Activated CD4-positive, alpha-beta T cell treated with anti-CD3 and anti-CD28 coated beads, Interleukin-2, amount 10 ng/mL, durations not matched to agents 24 days and 14 days (primary cell): ENCODE results near the gene MLST8. TPM values are rescaled to one million over a fixed set of nuclear protein-coding genes. Genes with fewer than 3 reads are reported as not detected.

Experiments
- DNase-seq: peaks from one replicate; pipeline ENCODE4 v3.0.0; 2022
- H3K27ac Mint-ChIP-seq: one replicate; pipeline ENCODE4 v1.8.0; 2022; ENCODE audit warnings: mild to moderate bottlenecking, mixed read lengths
- H3K27me3 Mint-ChIP-seq: one replicate; pipeline ENCODE4 v1.8.0; 2022; ENCODE audit warnings: mixed read lengths
- H3K36me3 Mint-ChIP-seq: one replicate; pipeline ENCODE4 v1.8.0; 2022; ENCODE audit warnings: low read depth, mild to moderate bottlenecking, mixed read lengths
- H3K4me1 Mint-ChIP-seq: one replicate; pipeline ENCODE4 v1.8.0; 2021; ENCODE audit warnings: mixed read lengths
- H3K4me3 Mint-ChIP-seq: one replicate; pipeline ENCODE4 v1.8.0; 2022; ENCODE audit warnings: mild to moderate bottlenecking, moderate library complexity, mixed read lengths
- H3K9me3 Mint-ChIP-seq: one replicate; pipeline ENCODE4 v1.8.0; 2021; ENCODE audit warnings: mixed read lengths
- intact Hi-C: fragments of 100-400 bp; cut with micrococcal nuclease; formaldehyde crosslinking; loops from one replicate; pipeline ENCODE4 v1.15.1; 2023
- total RNA-seq: library from RNA; stranded (reverse); gene quantifications from 2 replicates; pipeline ENCODE4 v1.2.3, GENCODE V29; 2022

The MLST8 gene
- total RNA-seq, 1 donor from 2014 or later, result 65.2 TPM

- peaks cover 12% of the 10 kb centered on the region for H3K27me3 Mint-ChIP-seq
- intact Hi-C loops, result loop anchor here (10.0 kb wide), 1 partner anchor 235 kb away; the partner anchor contains the start of gene CCNF
- no peak overlapping the region for H3K4me3 Mint-ChIP-seq
- no peak overlapping the region for H3K27ac Mint-ChIP-seq
- no peaks in the 10 kb centered on the region for H3K36me3 Mint-ChIP-seq
- H3K4me1 Mint-ChIP-seq, result peaks cover 2% of the 10 kb centered on the region
- DNase-seq, result no peak
- no peaks in the 10 kb centered on the region for H3K9me3 Mint-ChIP-seq
Observed at GRCh38 chr16:2190002-2190658, 15.1 kb upstream of the MLST8 start.

- no peaks in the 10 kb centered on the region for H3K9me3 Mint-ChIP-seq
- no peak overlapping the region for H3K4me3 Mint-ChIP-seq
- H3K4me1 Mint-ChIP-seq, result peaks cover 2% of the 10 kb centered on the region
- peaks cover 14% of the 10 kb centered on the region for H3K27me3 Mint-ChIP-seq
- H3K36me3 Mint-ChIP-seq, result no peaks in the 10 kb centered on the region
- no peak for DNase-seq
- intact Hi-C loops, result loop anchor here (10.0 kb wide), 1 partner anchor 234 kb away; the partner anchor contains the start of gene CCNF
- no peak overlapping the region for H3K27ac Mint-ChIP-seq
Observed at GRCh38 chr16:2190659-2191445, 14.4 kb upstream of the MLST8 start.

- Mint-ChIP-seq H3K9me3 (no peaks in the 10 kb centered on the region), H3K27me3 (peaks cover 14% of the 10 kb centered on the region), H3K27ac (no peak overlapping the region), H3K36me3 (no peaks in the 10 kb centered on the region), H3K4me3 (no peak overlapping the region), H3K4me1 (peaks cover 2% of the 10 kb centered on the region)
- intact Hi-C loops, result loop anchor here (10.0 kb wide), 1 partner anchor 233 kb away; the partner anchor contains the start of gene CCNF
- DNase-seq, result no peak
Observed at GRCh38 chr16:2191446-2191706, 13.9 kb upstream of the MLST8 start.

- intact Hi-C loops, result loop anchor here (2.0 to 10.0 kb wide), 2 partner anchors 57 to 231 kb away; partner anchors contain the start of genes CCNF and ECI1
- H3K27ac Mint-ChIP-seq, result no peak overlapping the region
- H3K27me3 Mint-ChIP-seq, result peaks cover 33% of the 10 kb centered on the region
- peak overlapping the region; percentile 42 for H3K4me3 Mint-ChIP-seq
- DNase-seq, result peak; percentile 67
- no peaks in the 10 kb centered on the region for H3K36me3 Mint-ChIP-seq
- H3K9me3 Mint-ChIP-seq, result no peaks in the 10 kb centered on the region
- peaks cover 2% of the 10 kb centered on the region for H3K4me1 Mint-ChIP-seq
Observed at GRCh38 chr16:2194166-2194834, 11.0 kb upstream of the MLST8 start.

- peak overlapping the region; percentile 42 for H3K4me3 Mint-ChIP-seq
- intact Hi-C loops, result loop anchor here (2.0 to 10.0 kb wide), 2 partner anchors 56 to 230 kb away; partner anchors contain the start of genes CCNF and ECI1
- H3K27me3 Mint-ChIP-seq, result peaks cover 34% of the 10 kb centered on the region
- H3K4me1 Mint-ChIP-seq, result peaks cover 2% of the 10 kb centered on the region
- H3K27ac Mint-ChIP-seq, result no peak overlapping the region
- DNase-seq, result peak; percentile 83
- H3K36me3 Mint-ChIP-seq, result no peaks in the 10 kb centered on the region
- no peaks in the 10 kb centered on the region for H3K9me3 Mint-ChIP-seq
Observed at GRCh38 chr16:2194852-2195321, 10.4 kb upstream of the MLST8 start.

- no peaks in the 10 kb centered on the region for H3K9me3 Mint-ChIP-seq
- no peak overlapping the region for H3K27ac Mint-ChIP-seq
- no peak for DNase-seq
- H3K4me3 Mint-ChIP-seq, result peak overlapping the region; percentile 42
- no peaks in the 10 kb centered on the region for H3K36me3 Mint-ChIP-seq
- H3K27me3 Mint-ChIP-seq, result peaks cover 39% of the 10 kb centered on the region
- intact Hi-C loops, result loop anchor here (2.0 to 10.0 kb wide), 2 partner anchors 55 to 229 kb away; partner anchors contain the start of genes CCNF and ECI1
- H3K4me1 Mint-ChIP-seq, result peaks cover 2% of the 10 kb centered on the region
Observed at GRCh38 chr16:2195322-2196161, 9.7 kb upstream of the MLST8 start.

- intact Hi-C loops, result loop anchor here (10.0 kb wide), 1 partner anchor 228 kb away; the partner anchor contains the start of gene CCNF
- H3K27me3 Mint-ChIP-seq, result peaks cover 39% of the 10 kb centered on the region
Observed at GRCh38 chr16:2196162-2196980, 8.9 kb upstream of the MLST8 start, which contains the start of gene CASKIN1. Gene CASKIN1 (minus strand): TSS chr16:2196605. CDS start chr16:2196432, 173 bp downstream.

GRCh38 chr16:2196981-2197511, 8.2 kb upstream of the MLST8 start:
- H3K9me3 Mint-ChIP-seq, result no peaks in the 10 kb centered on the region
- no peaks in the 10 kb centered on the region for H3K36me3 Mint-ChIP-seq
- peaks cover 40% of the 10 kb centered on the region for H3K27me3 Mint-ChIP-seq
- intact Hi-C loops, result loop anchor here (10.0 kb wide), 1 partner anchor 228 kb away; the partner anchor contains the start of gene CCNF
- no peak for DNase-seq
- H3K27ac Mint-ChIP-seq, result no peak overlapping the region
- H3K4me1 Mint-ChIP-seq, result peaks cover 2% of the 10 kb centered on the region
- peak overlapping the region; percentile 72 for H3K4me3 Mint-ChIP-seq

More at GRCh38 chr16:2196162-2196980, 8.9 kb upstream of the MLST8 start, which contains the start of gene CASKIN1:
- Mint-ChIP-seq H3K4me1 (peaks cover 2% of the 10 kb centered on the region), H3K4me3 (peak within 1 kb of the TSS; percentile 72), H3K9me3 (no peaks in the 10 kb centered on the region), H3K27ac (no peak within 1 kb of the TSS), H3K36me3 (no peaks in the 10 kb centered on the region)
- peak; percentile 72 for DNase-seq

GRCh38 chr16:2197765-2198164, 7.5 kb upstream of the MLST8 start:
- H3K27me3 Mint-ChIP-seq, result peaks cover 43% of the 10 kb centered on the region
- no peak for DNase-seq
- H3K9me3 Mint-ChIP-seq, result no peaks in the 10 kb centered on the region
- peaks cover 2% of the 10 kb centered on the region for H3K4me1 Mint-ChIP-seq
- H3K27ac Mint-ChIP-seq, result no peak overlapping the region
- no peaks in the 10 kb centered on the region for H3K36me3 Mint-ChIP-seq
- intact Hi-C loops, result loop anchor here (10.0 kb wide), 1 partner anchor 227 kb away; the partner anchor contains the start of gene CCNF
- H3K4me3 Mint-ChIP-seq, result peak overlapping the region; percentile 26

GRCh38 chr16:2198283-2198682, 7.0 kb upstream of the MLST8 start:
- peaks cover 2% of the 10 kb centered on the region for H3K4me1 Mint-ChIP-seq
- intact Hi-C loops, result loop anchor here (10.0 kb wide), 1 partner anchor 227 kb away; the partner anchor contains the start of gene CCNF
- peaks cover 43% of the 10 kb centered on the region for H3K27me3 Mint-ChIP-seq
- no peak overlapping the region for H3K27ac Mint-ChIP-seq
- no peak for DNase-seq
- peak overlapping the region; percentile 26 for H3K4me3 Mint-ChIP-seq
- no peaks in the 10 kb centered on the region for H3K36me3 Mint-ChIP-seq
- no peaks in the 10 kb centered on the region for H3K9me3 Mint-ChIP-seq

- Mint-ChIP-seq H3K4me1 (peaks cover 6% of the 10 kb centered on the region), H3K27ac (no peak overlapping the region), H3K36me3 (no peaks in the 10 kb centered on the region), H3K27me3 (peaks cover 41% of the 10 kb centered on the region), H3K4me3 (no peak overlapping the region), H3K9me3 (no peaks in the 10 kb centered on the region)
- intact Hi-C loops, result loop anchor here (10.0 kb wide), 1 partner anchor 226 kb away; the partner anchor contains the start of gene CCNF
- no peak for DNase-seq
Observed at GRCh38 chr16:2199095-2199494, 6.2 kb upstream of the MLST8 start.
